OCI-LY1 (cell line): ENCODE results near the gene SLC24A3.

Experiments
- EZH2 ChIP-seq: fragments of 200-600 bp; sonication (generic), shearing (Covaris generic); IDR thresholded peaks from 2 replicates; pipeline ENCODE4 v1.8.0; 2017; ENCODE audit warnings: borderline replicate concordance, mixed run types, mild to moderate bottlenecking, antibody characterized with exemption, low read length, moderate library complexity, mixed read lengths
- TF ChIP-seq, protein P1 (sequence below): fragments of 200-600 bp; sonication (generic), shearing (Covaris generic); IDR thresholded peaks from 2 replicates; pipeline ENCODE4 v1.5.1; 2017; ENCODE audit warnings: mild to moderate bottlenecking, antibody characterized with exemption, low read length, moderate library complexity, mixed read lengths

- TF ChIP-seq, protein P1, sequence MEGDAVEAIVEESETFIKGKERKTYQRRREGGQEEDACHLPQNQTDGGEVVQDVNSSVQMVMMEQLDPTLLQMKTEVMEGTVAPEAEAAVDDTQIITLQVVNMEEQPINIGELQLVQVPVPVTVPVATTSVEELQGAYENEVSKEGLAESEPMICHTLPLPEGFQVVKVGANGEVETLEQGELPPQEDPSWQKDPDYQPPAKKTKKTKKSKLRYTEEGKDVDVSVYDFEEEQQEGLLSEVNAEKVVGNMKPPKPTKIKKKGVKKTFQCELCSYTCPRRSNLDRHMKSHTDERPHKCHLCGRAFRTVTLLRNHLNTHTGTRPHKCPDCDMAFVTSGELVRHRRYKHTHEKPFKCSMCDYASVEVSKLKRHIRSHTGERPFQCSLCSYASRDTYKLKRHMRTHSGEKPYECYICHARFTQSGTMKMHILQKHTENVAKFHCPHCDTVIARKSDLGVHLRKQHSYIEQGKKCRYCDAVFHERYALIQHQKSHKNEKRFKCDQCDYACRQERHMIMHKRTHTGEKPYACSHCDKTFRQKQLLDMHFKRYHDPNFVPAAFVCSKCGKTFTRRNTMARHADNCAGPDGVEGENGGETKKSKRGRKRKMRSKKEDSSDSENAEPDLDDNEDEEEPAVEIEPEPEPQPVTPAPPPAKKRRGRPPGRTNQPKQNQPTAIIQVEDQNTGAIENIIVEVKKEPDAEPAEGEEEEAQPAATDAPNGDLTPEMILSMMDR, result no peak
- no peak for TF ChIP-seq EZH2
Observed at GRCh38 chr20:19288061-19288460, 75.6 kb downstream of the SLC24A3 start.
